HG02973 (cell line): ENCODE measurements around the gene TUBGCP3.

Experiments used
- ATAC-seq: cut with Tn5 transposase; IDR thresholded peaks from one replicate; pipeline ENCODE4 v1.9.1; 2021; ENCODE audit warnings: moderate library complexity; ENCODE audit not compliant: unreplicated experiment

TUBGCP3 gene

DNA sequence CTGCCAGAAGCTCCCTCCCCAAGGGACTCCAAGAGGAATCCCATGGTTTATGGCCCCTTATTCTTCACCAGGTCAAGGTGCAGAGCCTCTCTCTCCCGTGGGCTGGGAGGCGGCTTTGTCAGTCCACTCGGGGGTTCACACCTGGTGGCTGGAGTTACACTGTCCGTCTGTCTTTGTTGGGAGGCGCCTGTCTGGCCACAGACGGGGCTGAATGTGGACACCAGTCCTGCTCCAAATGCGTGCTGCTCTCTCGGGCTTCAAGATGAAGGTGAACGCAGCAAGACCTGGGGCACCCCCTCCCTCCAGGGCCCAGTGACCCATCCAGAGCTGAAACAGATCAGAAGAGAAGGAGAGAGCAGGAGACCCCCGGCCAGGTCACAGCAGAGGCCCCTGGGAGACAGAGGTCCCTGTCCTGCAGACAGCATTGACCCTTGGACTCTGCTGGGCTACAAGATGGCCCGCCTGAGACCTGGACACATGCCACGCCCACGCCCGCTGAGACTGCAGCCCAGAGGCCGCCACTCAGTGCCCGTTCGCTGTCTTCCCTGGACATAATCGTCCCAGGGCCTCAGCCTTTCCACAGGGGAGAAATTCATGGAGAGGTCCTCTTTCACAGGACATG is 29.9 kb upstream of the TUBGCP3 start:
- ATAC-seq = no peak

DNA sequence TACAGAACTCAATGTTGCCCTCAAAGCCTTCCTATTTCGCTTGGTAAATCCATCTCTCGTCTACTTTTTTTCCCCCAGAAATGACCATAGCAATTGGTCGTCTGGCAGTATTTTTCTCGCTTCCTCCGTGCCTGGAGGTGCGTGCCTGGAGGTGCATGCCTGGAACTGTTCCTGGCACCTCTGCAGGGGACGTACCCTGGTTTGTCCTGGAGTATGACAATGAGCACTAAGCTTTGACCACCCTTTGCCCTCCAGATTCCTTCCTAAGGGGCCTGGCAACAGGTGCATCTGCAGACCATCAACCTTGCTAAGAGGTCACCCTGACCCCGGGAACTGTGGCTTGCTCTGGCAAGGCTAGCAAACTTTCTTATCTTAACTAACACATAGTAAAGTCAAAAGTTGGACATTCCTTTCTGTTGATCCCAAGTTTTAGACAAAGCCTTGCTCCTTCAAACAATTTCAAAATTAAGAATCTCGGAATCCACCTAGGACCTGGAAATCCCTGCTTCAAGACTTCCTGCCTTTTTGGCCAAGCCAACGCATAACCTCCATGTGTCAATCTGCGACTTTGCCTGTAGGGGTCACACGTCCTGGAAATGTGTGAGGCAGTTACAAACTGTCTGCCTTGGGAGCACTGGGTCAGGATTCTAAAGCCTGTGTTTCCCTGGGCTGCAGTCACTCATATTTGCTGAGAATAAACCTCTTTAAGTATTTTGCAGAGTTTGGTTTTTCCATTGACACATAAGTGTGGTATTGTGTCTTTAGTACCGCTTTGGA is 28.8 kb upstream of the TUBGCP3 start:
- no peak for ATAC-seq

DNA sequence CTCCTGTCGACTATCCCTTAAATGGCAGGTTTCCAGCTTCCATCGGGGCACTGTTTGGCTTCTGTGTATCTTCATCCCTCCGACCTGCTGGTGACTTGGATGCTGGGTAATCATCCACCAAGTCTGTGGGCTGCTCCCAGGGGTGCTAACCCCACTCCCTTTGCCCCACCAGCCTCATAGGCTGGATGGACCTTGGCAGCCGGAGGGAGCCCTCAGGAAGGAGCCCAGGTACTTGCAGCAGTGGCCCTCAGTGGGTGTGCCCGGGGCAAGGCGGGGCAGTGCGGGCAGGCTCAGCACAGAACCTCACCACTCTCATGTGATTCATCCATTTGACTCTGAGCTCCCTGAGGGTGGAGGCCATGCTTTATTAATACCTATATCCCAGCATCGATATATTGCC is 27.4 kb upstream of the TUBGCP3 start:
- ATAC-seq = no peak

DNA sequence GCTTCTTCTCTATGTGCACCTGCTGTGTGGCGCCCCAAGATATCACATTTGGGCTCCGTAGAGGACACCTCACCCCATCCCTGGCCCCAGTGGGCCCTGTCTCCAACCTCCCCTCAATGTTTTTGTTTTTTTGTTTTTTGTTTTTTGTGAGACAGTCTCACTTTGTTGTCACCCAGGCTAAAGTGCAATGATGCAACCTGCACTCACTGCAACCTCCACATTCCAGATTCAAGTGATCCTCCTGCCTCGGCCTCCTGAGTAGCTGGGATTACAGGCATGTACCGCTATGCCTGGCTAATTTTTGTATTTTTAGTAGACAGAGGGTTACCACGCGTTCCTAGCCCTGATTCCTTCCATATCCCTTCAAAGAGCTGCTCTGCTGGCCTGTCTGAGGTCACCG is 26.9 kb upstream of the TUBGCP3 start:
- no peak for ATAC-seq

DNA sequence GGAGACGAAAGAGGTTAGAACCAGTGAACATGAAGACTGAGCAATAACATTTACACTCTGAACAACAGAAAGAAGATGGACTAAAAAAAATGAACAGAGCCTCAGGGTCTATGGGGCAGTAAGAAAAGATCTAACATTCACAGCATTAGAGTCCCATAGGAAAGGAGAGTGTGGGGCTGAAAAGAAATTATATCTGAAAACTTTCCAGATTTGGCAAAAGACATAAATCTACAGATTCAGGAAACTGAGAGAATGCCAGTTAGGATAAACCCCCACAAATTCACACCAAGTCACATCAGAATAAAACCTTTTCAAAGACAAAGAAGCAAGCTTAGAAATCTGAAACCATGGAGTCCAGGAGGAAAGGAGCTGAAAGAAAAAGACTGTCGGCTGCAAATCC is 20.3 kb upstream of the TUBGCP3 start:
- no peak for ATAC-seq

DNA sequence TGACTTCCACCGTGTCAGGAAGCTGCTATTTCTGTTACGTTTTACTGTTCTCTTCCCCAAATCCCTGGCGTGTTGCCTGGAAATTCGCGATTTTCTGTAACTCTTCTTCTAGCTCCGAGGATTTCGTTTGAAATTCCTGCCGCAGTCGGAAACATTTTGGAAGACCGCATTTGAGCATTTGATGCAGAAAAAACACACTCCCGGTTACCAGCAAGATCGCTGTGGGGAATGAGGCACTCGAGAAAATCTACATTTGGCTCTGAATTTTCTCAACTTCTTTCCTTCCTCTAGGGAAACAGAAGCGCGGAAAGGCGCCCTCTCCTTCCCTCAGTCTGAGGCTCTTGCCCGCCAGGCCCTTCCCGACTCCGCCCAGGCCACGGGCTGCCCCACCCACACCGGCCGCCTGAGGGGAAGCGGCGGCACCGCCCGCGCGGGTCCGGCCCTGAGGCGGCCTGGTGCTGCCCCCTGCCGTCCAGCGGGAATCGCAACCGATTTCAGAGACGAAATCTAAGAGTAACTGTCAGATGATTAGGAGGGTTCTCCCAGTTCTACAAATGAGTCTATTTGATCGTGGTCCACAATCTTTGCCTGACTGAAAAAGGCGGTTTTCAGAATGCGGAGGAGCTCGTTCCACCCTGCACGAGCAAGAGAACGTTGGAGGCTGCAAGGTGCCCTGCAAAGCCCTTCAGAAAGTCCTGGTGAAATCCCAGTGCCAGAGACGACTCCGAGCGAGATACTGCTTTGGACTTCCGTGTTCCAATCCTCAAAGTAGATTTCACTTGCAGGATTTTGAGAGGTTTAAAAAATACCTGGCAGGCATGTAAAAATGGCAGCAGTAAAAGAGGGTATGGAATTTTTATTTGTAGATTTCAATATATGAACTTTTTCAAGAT is 18.4 kb upstream of the TUBGCP3 start:
- peak; percentile 99 for ATAC-seq

DNA sequence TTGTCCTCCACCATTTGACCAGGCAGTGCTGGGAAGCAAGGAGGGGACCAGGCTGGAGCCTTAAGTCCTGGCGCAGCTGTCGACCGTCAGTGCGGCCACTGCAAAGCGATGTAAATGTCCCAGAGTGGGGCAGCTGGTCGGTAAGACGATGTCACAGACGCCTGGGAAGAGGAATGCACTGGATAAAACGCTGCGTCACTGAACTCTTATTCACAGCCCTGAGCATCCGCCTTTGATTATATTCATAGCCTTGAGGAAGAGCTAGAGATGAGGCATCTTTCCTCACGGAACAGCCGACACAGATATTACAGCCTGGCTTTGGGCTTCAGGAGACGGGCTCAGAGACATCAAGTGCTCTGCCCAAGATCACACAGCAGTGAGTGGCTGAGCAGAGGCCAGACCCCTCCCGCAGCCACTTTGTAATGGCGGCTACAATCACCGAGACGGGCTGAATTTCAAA is 17.6 kb upstream of the TUBGCP3 start:
- ATAC-seq = no peak

DNA sequence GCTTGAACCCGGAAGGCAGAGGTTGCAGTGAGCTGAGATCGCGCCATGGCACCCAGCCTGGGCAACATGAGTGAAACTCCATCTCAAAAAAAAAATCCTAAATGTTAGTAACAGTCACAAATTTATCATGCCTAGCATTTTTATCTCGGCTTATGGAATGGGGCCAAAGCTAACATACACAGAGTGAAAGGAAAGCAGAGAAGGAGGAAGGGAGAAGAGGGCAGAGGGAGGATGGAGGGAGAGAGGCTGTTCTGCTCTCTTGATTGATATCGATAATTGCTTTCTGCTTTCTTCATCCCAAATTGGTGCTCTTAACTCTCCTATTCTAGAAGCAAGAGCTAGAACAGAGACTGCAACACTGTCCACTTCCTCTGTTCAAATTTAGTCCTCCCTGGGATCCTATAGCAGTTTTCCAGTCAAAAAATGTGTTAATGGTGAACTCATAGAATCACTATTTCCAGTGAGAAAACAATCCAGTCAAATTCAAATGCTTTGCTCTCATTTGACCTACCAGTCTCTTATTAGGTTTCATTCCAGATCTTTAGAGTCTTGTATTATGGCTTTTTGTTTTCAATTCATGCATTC is 15.8 kb upstream of the TUBGCP3 start:
- no peak for ATAC-seq

DNA sequence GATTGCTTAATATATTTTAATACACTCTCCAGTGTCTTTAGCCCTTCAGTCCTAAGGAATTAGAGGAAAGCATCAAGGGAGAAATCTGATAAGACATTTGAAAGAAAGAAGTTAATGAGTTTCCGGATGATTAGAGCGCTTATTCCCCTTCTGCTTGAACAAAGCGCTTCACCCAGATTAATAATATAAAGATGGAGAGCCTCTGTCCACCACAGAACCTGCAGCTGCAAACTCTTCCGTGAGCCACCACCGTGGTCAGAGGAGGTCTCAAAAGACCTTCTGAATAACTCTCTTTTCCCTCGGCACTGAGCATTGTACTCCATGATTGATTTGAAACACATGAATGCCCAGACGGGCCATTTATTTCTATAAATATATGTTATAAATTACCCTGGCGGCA is 14.2 kb upstream of the TUBGCP3 start:
- ATAC-seq = no peak

DNA sequence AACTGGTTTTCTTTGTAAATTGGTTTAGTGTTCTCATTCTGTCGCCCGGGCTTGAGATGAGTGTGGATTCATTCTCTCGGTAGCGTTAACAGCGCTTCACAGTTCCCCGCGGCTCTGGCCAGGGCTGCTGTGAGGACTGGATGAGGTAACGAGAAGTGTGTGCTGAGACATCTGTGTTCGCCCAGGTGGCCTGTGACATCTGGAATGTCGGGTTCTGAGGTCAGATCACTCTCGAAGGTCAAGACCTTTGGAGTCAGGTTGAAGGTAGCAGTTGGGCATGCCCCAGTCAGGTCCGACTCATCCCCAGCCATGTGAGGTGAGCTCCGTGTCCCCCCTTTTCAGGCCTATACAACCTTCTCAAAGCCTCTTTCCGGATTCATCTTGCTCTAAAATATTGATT is 13.4 kb upstream of the TUBGCP3 start:
- no peak for ATAC-seq

DNA sequence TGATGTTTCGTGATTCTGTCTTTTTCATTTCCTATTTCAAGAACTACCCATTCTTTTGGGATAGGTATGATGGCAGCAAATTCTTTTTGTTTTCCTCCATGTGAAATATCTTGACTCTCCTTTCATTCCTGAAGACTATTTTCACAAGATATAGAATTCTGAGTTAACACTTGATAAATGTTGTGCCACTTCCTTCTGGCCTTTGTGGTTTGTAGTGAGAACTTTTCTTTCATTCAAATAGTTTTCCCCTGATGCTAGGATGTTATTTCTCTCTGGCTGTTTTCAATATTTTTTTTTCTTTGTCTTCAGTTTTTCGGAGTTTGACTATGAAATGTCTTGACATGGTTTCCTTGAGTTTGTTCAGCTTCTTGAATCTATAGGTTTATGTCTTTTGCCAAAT is 8.3 kb upstream of the TUBGCP3 start:
- no peak for ATAC-seq

DNA sequence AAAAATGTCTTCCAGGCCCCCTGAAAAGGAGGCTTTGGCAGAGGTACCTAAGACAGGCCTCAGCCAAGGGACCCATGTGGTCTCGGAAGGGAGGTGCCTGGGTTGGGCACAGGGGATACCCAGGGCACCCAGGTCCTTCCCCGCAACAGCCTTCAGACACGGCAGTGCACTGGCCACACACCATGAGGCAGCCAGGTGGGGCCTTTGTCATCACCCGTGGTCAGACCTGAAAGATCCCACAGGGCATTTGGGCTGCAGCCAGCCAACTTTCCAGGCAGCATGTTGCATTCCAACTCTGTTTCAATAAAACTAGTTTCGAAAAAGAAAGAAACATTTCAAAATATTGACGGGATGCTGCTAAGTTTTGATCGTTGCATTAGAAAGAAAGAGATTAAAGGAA is 4.7 kb upstream of the TUBGCP3 start:
- ATAC-seq = no peak

DNA sequence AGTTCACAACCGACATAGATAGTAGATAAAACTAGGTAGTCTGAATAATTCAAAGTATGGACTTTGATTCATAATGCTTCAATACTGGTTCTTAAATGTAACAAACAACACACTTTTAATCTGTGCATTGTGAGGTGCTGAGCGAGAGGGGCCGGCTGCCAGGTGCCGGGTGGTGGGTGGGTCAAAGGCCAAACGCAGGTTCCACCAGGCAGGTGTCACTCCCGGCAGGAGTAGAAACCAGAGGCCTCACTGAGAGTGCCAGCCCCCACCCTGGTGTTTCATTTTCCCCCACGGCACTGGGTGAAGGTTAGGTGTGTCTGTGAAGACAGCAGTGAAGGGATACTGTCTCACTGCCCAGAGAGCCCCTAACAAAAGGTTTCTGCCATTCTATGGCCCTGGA is 4.2 kb upstream of the TUBGCP3 start:
- no peak for ATAC-seq

DNA sequence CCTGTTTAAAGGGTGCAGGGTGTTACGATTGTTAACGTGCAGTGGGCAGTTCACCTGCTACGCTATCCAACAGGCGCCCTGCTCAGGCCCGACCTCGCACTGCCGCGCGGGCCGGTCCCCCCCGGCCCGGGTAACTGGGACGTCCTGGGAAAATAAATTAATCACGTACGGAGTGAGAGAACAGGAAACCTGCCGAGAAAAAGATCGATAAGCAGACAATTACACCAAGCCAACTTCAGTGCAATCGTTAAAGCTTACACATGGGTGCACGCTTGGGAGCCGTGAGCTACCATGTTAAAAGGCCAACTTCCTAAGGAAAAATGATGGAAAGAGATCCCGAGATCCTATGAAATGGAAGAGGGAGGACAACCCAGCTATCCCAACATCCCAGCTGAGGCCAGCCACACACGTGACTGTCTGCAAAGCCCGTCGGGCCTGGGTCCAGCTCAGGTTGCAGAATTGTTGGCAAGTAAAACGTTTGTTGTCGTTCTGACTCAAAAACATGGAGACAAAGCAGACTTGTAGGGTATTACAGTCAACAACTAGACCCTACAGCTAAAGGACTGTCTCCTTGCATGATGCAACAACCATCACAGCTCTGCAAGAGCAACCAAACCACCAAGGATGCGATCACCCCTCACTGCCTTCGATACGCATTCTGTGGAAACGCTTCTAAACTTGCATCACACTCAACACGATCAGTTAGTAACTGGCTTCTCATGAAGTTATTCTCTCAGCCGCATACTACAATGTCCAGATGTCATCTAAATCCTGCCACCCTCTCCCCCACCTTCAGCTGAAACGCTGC is 741 bp upstream of the TUBGCP3 start:
- no peak for ATAC-seq

DNA sequence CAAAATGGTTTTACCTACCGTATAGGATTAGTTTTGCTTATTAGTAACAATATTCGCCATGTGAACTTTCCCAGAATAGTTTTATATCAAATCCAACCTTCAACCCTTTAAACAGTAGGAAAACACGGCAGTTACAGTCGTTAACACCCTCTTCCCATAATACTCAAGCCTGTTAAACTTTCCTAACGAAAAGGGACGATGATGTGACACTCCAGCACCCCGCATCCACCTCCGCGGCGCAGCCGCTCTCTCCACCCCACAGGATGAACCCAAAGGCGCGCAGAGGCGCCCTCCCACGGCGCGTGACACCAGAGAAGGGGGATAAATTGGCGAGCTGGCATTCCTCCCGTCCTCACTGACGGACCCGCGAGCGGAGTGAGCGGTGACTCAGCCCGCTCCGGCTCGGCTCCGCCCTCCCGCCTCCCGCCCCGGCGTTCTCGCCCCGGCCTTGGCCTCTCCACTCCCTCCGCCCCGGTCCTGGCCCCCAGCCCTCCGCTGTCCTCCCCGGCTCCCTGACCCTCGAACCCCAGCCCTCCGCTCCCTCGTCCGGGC is 665 bp downstream of the TUBGCP3 start:
- ATAC-seq = peak; percentile 36

DNA sequence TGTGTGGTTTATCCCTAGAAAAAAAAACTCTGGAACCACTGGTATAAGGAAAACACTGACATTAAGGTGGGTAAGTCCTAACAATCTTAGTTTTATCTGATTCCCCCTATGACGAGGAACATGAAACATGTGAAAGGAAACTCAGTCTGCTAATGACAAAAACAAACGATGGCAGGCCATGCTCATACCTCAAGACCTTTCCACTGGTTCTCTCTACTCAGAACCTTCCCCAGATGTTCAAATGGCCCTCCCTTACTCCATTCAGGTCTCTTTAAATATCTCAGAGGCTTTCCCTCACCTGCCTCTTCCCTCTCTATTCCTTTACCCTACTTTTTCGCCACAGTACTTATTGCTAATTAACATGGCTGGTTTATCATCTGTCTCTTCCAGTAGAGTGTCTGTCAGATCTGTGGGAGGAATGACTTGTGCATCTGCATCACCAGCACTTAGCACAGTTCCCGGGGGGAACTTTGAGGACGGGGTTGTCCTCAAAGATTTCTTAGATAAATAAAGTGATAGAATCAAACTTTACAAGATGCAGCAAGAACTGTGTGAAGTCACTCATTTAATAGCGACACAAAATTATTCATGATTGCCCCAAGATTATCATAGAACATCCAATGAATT is 1.5 kb downstream of the TUBGCP3 start:
- ATAC-seq = no peak

DNA sequence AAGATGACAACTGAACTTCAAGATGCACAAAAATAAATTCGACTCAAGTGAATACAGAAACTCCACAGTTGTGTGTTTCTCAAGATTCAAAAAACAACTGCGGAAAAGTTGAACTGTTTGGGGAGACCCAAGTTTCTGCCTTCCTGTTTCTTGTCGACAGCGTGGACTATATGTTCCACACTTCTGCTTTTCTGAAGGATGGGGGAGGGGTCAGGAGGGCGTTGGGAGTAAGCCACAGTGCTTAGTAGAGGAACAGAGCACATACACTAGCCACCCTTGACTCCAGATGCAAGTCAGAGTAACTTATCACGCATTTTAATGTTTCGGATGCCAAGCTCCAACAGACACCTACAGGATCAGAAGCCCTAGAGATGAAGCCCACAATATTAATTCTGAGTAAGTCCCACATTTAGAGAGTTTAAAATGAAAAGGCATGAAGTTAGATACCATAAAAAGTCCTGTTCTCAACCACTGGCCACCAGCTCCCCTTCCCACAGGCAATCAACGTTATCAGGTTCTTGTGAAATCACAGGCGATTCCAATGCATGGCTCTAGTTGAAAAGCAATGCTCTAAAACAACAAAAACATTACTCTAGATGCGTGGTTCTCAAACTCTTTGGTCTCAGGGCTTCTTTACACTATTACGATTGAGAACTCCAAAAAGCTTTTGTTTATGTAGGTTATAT is 4.2 kb downstream of the TUBGCP3 start:
- peak; percentile 40 for ATAC-seq

DNA sequence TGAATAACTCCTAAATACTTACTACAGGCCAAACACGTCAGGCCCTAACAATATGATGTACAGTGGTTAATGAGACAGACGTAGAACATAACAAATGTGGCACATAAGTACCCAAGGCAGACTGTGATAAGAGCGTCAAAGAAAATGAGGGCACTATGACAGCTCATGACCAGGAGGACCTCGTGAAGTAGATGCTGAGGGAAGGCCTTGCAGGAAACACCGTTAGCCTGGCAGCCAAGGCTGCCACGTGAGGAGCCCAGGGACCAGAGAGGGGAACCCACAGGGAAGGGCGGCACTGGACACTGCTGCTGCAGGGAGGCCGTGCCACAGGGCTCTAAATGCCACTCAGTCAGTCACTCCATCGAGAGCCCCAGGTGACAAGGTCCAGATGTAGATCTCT is 5.7 kb downstream of the TUBGCP3 start:
- no peak for ATAC-seq

DNA sequence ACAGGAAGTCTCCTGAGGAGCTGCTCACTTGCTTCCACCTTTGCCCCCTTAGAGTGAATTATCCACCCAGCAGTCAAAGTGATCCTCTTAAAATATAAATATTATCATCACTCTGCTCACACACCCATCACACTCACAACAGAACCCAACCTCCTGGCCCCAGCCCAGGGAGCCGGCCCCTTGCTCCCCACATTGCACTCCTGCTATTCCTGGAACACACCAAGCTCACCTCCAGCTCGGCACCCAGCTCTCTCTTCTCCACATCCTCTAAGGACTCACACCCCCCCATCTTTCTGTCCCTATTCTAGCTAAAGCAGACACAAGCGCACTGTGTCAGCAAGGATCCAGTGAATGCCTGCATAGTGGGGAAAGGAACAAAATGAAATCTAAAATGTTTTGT is 7.0 kb downstream of the TUBGCP3 start:
- ATAC-seq = no peak
